Right cardiac atrium (tissue), 5 donors: ENCODE data around the gene JSRP1. TPM values are rescaled to one million over a fixed set of nuclear protein-coding genes. Genes with fewer than 3 reads are reported as not detected.
A peak's percentile ranks its signal among the peaks of the same experiment; 100 is the strongest.

Experiments used
- ATAC-seq, 2 donors: fragments of 200-7000 bp; cut with Tn5 transposase; one replicate each; pipeline versions ENCODE4 v1.8.0 to v1.9.1; 2020; ENCODE audit warnings: moderate library complexity in 2 of 2, mild to moderate bottlenecking in 1 of 2
- DNase-seq, 3 donors: peaks; one replicate each; pipeline ENCODE4 v3.0.0-alpha.2; 2020
- H3K27ac ChIP-seq: one replicate; pipeline ENCODE4 v1.5.1; 2013; ENCODE audit warnings: mild to moderate bottlenecking, low read length, control low read depth, moderate library complexity
- H3K27me3 ChIP-seq: one replicate; pipeline ENCODE4 v1.6.1; 2013; ENCODE audit not compliant: control insufficient read depth, insufficient read depth
- H3K4me1 ChIP-seq: one replicate; pipeline ENCODE4 v1.6.1; 2013; ENCODE audit warnings: low read length; ENCODE audit not compliant: control insufficient read depth, insufficient read depth
- H3K4me3 ChIP-seq: one replicate; pipeline ENCODE4 v1.5.1; 2013; ENCODE audit warnings: low read length, control low read depth
- H3K9me3 ChIP-seq: one replicate; pipeline ENCODE4 v1.6.1; 2013; ENCODE audit warnings: low read length; ENCODE audit not compliant: control insufficient read depth
- whole genome bisulfite sequencing: extraction: QIAGEN DNeasy Blood & Tissue Kit; methylation state at CpG from one replicate; pipeline ENCODE4 v1.1.7; 2013; 5-methylcytosine and 5-hydroxymethylcytosine counted together
- intact Hi-C, 4 donors: fragments of 100-400 bp; cut with DNase I; formaldehyde crosslinking; loops; one replicate each; pipeline versions ENCODE4 v1.11.0 to v1.14.0; 2022 to 2023
- polyA plus RNA-seq: library from polyadenylated mRNA; stranded (reverse); fragments of 200-250 nt; gene quantifications from one replicate; pipeline ENCODE4 v1.2.3, GENCODE V29; 2013
- total RNA-seq, 4 donors: library from RNA; stranded (reverse); fragmentation: NEBNext Ultra II Directional; extraction: Animal tissue kit (Norgen Biotek cat#: 25700); gene quantifications; one replicate each; pipeline ENCODE4 v1.2.1, GENCODE V29; 2021
- donor health status: healthy with polysubstance abuse.
- donor health status: DM: no; HTN: yes; CAD: no.
- donor health status: DM: no; HTN: no; CAD: no.
- donor health status: DM: no; HTN: yes; CAD: no; lungs with severe emphysema.
- donor health status: DM: yes; HTN: yes; CAD: no.

The JSRP1 gene
- total and polyA plus RNA-seq, 5 donors = 0.75 TPM; not detected in 4

DNA sequence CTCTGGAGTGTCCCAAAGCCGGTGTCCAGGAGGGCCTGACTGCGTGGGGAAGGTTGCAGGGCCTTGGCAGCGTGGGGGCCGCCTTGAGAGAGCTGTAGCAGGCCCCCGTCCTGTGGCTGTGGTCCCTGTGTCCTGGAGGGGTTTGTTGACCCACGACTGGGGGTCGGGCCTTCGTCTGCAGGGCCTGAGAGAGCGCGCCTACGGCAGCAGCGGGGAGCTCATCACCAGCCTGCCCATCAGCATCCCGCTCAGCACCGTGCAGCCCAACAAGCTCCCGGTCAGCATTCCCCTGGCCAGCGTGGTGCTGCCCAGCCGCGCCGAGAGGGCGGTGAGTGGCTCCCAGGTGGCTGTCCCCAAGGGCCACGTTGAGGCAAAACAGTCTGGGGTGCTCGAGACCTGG lies 38.6 kb downstream of the JSRP1 start:
- Histone ChIP-seq H3K27me3 (no peaks in the 10 kb centered on the region), H3K9me3 (no peaks in the 10 kb centered on the region), H3K27ac (no peak overlapping the region), H3K4me3 (no peak overlapping the region), H3K4me1 (no peaks in the 10 kb centered on the region)
- intact Hi-C loops = loop anchor here in 1 of 4 donors (10.0 kb wide), 1 partner anchor 63 kb away; the partner anchor contains the start of gene AP3D1
- ATAC-seq (peak in 1 of 2 donors; percentile 2), DNase-seq (no peak)
- WGBS = 96% methylated on average over 22 of the region's 22 CpGs

DNA sequence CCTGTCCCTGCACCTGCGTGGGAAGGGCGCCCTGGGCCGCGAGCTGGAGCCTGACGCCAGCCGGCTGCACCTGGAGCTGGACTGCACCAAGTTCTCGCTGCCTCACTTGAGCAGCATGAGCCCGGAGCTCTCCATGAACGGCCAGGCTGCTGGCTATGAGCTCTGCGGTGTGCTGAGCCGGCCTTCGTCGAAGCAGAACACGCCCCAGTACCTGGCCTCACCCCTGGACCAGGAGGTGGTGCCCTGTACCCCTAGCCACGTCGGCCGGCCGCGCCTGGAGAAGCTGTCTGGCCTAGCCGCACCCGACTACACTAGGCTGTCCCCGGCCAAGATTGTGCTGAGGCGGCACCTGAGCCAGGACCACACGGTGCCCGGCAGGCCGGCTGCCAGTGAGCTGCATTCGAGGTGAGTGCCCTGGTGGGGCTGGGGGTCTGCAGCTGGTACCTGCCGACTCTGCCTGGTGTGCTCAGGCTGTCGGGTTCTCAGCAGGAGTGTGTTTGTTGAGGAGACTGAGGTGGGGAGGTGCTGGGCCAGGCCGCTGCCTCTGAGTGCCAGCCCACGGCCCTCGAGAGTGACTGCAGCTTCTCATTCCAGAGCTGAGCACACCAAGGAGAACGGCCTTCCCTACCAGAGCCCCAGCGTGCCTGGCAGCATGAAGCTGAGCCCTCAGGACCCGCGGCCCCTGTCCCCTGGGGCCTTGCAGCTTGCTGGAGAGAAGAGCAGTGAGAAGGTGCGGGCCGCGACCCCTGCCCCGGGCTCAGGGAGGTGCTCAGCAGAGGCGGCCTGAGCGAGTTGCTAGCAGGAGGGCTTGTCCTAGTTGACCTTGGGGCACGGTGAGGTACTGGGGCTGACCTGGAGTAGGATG lies 39.6 kb downstream of the JSRP1 start:
- no peak overlapping the region for H3K4me3 ChIP-seq
- no peaks in the 10 kb centered on the region for H3K4me1 ChIP-seq
- ATAC-seq (no peak), DNase-seq (no peak)
- H3K27me3 ChIP-seq = no peaks in the 10 kb centered on the region
- H3K9me3 ChIP-seq = no peaks in the 10 kb centered on the region
- WGBS = 96% methylated on average over 43 of the region's 43 CpGs
- intact Hi-C loops = loop anchor here in 1 of 4 donors (10.0 kb wide), 1 partner anchor 62 kb away; the partner anchor contains the start of gene AP3D1
- no peak overlapping the region for H3K27ac ChIP-seq

DNA sequence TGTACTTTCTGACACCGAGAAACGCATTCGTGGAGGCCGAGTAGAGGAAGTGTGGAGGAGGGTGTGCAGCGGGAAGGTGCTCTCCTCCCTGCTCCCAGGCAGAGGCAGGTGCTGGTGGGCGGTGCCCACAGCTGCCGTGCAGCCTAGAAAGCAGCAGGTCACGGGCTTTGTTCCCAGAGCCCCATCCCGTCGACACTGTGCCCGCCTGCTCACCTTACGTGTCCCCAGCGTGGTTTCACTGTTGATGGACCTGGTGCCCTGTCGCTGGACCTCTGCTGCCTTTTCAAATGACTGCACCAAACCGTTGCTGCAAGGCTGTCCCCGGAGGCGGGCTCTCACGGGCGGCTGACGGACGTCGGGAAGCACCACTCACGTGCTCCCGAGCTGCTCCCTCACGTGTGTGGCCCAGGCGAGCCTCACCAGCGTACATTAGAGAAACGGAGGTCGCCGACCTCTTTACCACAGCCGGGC lies 40.9 kb downstream of the JSRP1 start:
- no peak overlapping the region for H3K4me3 ChIP-seq
- DNase-seq (no peak), ATAC-seq (no peak)
- intact Hi-C loops = loop anchor here in 1 of 4 donors (10.0 kb wide), 1 partner anchor 61 kb away; the partner anchor contains the start of gene AP3D1
- WGBS = 80% methylated on average over 31 of the region's 31 CpGs
- no peaks in the 10 kb centered on the region for H3K4me1 ChIP-seq
- no peaks in the 10 kb centered on the region for H3K27me3 ChIP-seq
- H3K9me3 ChIP-seq = no peaks in the 10 kb centered on the region
- no peak overlapping the region for H3K27ac ChIP-seq

DNA sequence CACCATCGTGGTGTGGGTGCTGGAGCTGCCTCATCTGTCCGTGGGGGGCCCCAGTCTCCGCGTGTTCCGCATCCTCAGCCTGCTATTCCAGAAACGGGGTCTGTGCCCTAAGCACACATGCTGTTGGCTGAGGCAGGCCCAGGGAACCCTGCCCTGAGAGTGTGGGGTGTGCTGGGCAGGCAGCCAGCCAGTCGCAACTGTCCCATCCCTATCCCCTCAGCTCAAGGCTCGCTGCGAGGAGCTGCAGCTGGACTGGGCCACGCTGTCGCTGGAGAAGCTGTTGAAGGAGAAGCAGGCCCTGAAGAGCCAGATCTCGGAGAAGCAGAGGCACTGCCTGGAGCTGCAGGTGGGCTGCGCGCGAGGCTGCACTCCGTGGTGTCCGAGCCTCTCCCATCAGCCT lies 42.0 kb downstream of the JSRP1 start:
- Histone ChIP-seq H3K4me3 (no peak overlapping the region), H3K27me3 (no peaks in the 10 kb centered on the region), H3K27ac (no peak overlapping the region), H3K9me3 (no peaks in the 10 kb centered on the region), H3K4me1 (no peaks in the 10 kb centered on the region)
- WGBS = 82% methylated on average over 17 of the region's 17 CpGs
- no peak for ATAC-seq
- DNase-seq = no peak
- intact Hi-C loops = loop anchor here in 1 of 4 donors (10.0 kb wide), 1 partner anchor 59 kb away; the partner anchor contains the start of gene AP3D1

DNA sequence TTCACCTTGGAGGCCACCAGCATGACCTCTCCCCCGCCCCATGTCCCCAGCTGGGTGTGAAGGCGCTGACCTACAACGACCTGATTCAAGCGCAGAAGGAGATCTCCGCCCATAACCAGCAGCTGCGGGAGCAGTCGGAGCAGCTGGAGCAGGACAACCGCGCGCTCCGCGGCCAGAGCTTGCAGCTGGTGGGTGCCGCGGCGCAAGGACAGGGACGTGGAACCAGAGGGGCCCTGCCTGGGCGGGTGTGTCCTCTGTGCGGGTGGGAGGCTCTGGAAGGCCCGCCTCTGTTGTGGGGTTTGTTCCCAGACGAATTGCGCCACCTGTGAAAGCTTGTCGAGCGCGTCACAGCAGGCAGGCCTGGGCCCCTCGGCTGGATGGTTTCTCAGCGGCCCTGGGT lies 42.4 kb downstream of the JSRP1 start:
- H3K27me3 ChIP-seq = no peaks in the 10 kb centered on the region
- intact Hi-C loops = loop anchor here in 1 of 4 donors (10.0 kb wide), 1 partner anchor 59 kb away; the partner anchor contains the start of gene AP3D1
- H3K27ac ChIP-seq = no peak overlapping the region
- WGBS = 83% methylated on average over 26 of the region's 26 CpGs
- H3K4me3 ChIP-seq = no peak overlapping the region
- ATAC-seq (no peak), DNase-seq (no peak)
- no peaks in the 10 kb centered on the region for H3K4me1 ChIP-seq
- no peaks in the 10 kb centered on the region for H3K9me3 ChIP-seq

DNA sequence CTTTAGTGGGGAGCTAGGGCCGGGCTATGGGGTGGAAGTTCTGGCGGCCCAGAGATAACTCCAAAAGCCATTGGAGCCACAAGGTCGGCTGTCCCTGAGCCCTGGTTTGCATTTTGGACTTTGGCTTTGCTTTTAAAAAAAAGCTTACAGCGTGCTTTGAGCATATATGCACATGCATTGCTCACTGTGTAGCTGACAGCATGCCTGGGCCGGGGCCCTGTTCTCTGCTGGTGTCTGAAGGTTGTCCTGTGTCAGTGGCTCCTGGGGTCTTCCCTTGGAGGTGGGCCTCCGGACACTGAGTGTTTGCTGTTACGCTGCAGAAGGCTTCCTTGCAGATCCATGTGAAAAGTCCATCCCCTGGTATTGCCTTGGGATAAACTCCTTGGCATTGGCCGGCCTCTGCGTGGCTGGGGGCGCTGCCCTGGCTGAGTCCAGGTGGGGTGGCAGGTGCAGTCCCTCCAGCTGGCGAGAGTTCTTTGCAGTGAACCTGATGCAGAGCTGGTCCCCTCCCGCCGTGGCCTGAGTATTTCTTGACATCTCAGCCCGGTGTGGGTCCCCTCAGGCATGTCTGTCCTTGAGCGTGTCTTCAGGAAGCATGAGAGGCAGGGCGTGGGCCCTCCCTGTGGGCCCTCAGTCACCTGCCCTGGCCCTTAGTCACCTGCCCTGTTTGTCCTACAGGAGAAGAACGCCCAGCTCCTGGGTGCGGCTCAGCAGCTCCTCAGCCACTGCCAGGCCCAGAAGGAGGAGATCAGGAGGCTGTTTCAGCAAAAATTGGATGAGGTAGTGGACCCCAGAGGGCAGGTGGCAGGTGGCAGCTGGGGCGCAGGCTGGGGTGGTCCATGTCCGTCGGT lies 43.1 kb downstream of the JSRP1 start:
- no peak overlapping the region for H3K4me3 ChIP-seq
- intact Hi-C loops = loop anchor here in 1 of 4 donors (10.0 kb wide), 1 partner anchor 58 kb away; the partner anchor contains the start of gene AP3D1
- H3K4me1 ChIP-seq = no peaks in the 10 kb centered on the region
- H3K27me3 ChIP-seq = no peaks in the 10 kb centered on the region
- 95% methylated on average over 21 of the region's 21 CpGs for WGBS
- no peak for ATAC-seq
- H3K27ac ChIP-seq = no peak overlapping the region
- no peak for DNase-seq
- no peaks in the 10 kb centered on the region for H3K9me3 ChIP-seq

DNA sequence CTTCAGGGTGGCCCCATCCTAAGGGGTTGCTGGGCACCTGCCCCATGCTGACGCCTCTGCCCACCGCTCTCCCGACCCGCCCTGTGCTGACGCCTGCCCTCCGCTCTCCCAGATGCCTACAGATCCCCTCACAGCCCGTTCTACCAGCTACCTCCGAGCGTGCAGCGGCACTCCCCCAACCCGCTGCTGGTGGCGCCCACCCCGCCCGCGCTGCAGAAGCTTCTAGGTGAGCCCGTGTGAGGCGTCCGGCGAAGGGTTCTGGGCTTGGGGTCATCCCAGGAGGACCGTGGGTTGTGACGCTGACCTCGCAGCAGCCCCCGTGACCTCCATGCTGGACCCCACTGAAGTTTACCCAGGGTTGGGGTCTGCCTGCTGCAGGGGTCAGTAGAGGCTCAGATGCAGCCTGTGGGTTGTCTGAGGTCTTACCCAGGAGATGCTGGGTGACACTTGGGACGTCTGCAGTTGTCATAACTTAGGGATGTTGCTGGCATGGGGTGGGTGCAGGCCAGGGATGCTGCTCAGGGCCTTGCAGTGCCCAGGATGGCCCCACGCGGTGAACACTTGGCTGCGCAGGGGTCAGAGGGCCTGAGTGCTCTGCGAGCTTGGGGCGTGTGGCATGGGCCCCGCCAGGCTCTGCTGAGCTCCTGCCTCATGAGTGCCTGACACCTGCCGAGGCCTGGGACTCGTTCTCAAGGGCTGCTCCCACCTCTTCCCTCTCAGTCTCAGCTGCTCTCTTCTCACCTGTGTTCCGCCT lies 45.1 kb downstream of the JSRP1 start:
- no peak overlapping the region for H3K27ac ChIP-seq
- intact Hi-C loops = loop anchor here in 1 of 4 donors (10.0 kb wide), 1 partner anchor 56 kb away; the partner anchor contains the start of gene AP3D1
- DNase-seq (no peak), ATAC-seq (no peak)
- H3K27me3 ChIP-seq = no peaks in the 10 kb centered on the region
- H3K9me3 ChIP-seq = no peaks in the 10 kb centered on the region
- H3K4me3 ChIP-seq = no peak overlapping the region
- WGBS = 91% methylated on average over 33 of the region's 33 CpGs
- H3K4me1 ChIP-seq = no peaks in the 10 kb centered on the region

DNA sequence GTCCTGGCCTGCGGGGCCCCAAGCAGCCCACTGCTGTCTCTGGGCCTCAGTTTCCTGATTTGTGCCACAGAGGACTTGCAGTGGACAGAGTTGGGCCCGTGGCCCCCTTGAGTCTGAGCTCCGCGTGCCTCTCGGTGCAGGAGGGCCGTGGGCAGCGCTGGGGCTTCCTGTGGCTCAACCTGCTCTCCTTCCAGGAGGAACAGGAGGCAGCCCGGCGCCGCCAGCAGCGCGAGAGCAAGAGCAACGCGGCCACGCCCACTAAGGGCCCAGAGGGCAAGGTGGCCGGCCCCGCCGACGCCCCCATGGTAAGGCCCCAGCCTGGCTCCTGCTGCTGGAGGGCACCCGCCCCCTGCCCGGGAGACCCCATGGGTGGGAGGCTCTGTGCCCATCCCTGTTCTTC lies 46.0 kb downstream of the JSRP1 start:
- intact Hi-C loops = loop anchor here in 1 of 4 donors (10.0 kb wide), 1 partner anchor 55 kb away; the partner anchor contains the start of gene AP3D1
- H3K4me1 ChIP-seq = no peaks in the 10 kb centered on the region
- H3K4me3 ChIP-seq = no peak overlapping the region
- 88% methylated on average over 21 of the region's 21 CpGs for WGBS
- no peaks in the 10 kb centered on the region for H3K27me3 ChIP-seq
- H3K9me3 ChIP-seq = no peaks in the 10 kb centered on the region
- no peak overlapping the region for H3K27ac ChIP-seq
- ATAC-seq (no peak), DNase-seq (no peak)

GRCh38 chr19:2209408-2209807 lies 46.8 kb downstream of the JSRP1 start:
- ATAC-seq = no peak
- Histone ChIP-seq H3K27ac (no peak overlapping the region), H3K9me3 (no peaks in the 10 kb centered on the region), H3K27me3 (no peaks in the 10 kb centered on the region), H3K4me3 (no peak overlapping the region), H3K4me1 (no peaks in the 10 kb centered on the region)
- DNase-seq = no peak
- intact Hi-C loops = no loop called here
- WGBS = 82% methylated on average over 17 of the region's 17 CpGs

- ATAC-seq = peak; percentile 23 to 49
- Histone ChIP-seq H3K27ac (no peak overlapping the region), H3K4me1 (peaks cover 2% of the 10 kb centered on the region), H3K27me3 (no peaks in the 10 kb centered on the region), H3K9me3 (no peaks in the 10 kb centered on the region), H3K4me3 (no peak overlapping the region)
- WGBS = 42% methylated on average over 10 of the region's 10 CpGs
- intact Hi-C loops = no loop called here
- DNase-seq = peak in 1 of 3 donors; percentile 74
Observed at GRCh38 chr19:2208975-2209374, 47.2 kb downstream of the JSRP1 start.
